GM18505 (cell line): ENCODE measurements around the gene KCNC1.

ENCODE experiments used
- ATAC-seq: cut with Tn5 transposase; IDR thresholded peaks from one replicate; pipeline ENCODE4 v1.9.1; 2021; ENCODE audit not compliant: unreplicated experiment
- POLR2A ChIP-seq: IDR thresholded peaks from 4 replicates; pipeline ENCODE4 v1.6.1; 2011; ENCODE audit warnings: borderline replicate concordance; ENCODE audit not compliant: insufficient read depth, insufficient read length; ENCODE audit errors: extremely low read depth

KCNC1 gene

GRCh38 chr11:17798716-17799115 is 64.1 kb downstream of the KCNC1 start:
- no peak for TF ChIP-seq POLR2A
- no peak for ATAC-seq

- no peak for ATAC-seq
- no peak for TF ChIP-seq POLR2A
These were observed 64.6 kb downstream of the KCNC1 start for GRCh38 chr11:17799147-17799546.

GRCh38 chr11:17801166-17801565 is 66.6 kb downstream of the KCNC1 start:
- ATAC-seq, result no peak
- no peak for TF ChIP-seq POLR2A

GRCh38 chr11:17802491-17802890 is 67.9 kb downstream of the KCNC1 start:
- TF ChIP-seq POLR2A, result no peak
- no peak for ATAC-seq

- ATAC-seq, result no peak
- no peak for TF ChIP-seq POLR2A
These were observed 69.3 kb downstream of the KCNC1 start for GRCh38 chr11:17803754-17804334.

- TF ChIP-seq POLR2A, result no peak
- no peak for ATAC-seq
These were observed 70.5 kb downstream of the KCNC1 start for GRCh38 chr11:17805043-17805442.

- no peak for ATAC-seq
- TF ChIP-seq POLR2A, result no peak
These were observed 71.3 kb downstream of the KCNC1 start for GRCh38 chr11:17805873-17806272.

GRCh38 chr11:17807034-17807433 is 72.5 kb downstream of the KCNC1 start:
- TF ChIP-seq POLR2A, result no peak
- no peak for ATAC-seq

- TF ChIP-seq POLR2A, result no peak
- no peak for ATAC-seq
These were observed 75.5 kb downstream of the KCNC1 start for GRCh38 chr11:17810041-17810440.

- TF ChIP-seq POLR2A, result no peak
- no peak for ATAC-seq
These were observed 76.2 kb downstream of the KCNC1 start for GRCh38 chr11:17810746-17811145.

GRCh38 chr11:17811352-17811751 is 76.8 kb downstream of the KCNC1 start:
- ATAC-seq, result no peak
- TF ChIP-seq POLR2A, result no peak

GRCh38 chr11:17812091-17812864 is 77.7 kb downstream of the KCNC1 start:
- no peak for TF ChIP-seq POLR2A
- no peak for ATAC-seq

GRCh38 chr11:17812865-17813187 is 78.2 kb downstream of the KCNC1 start:
- no peak for ATAC-seq
- TF ChIP-seq POLR2A, result no peak

- TF ChIP-seq POLR2A, result no peak
- no peak for ATAC-seq
These were observed 78.9 kb downstream of the KCNC1 start for GRCh38 chr11:17813391-17814059.
